K562 (cell line): ENCODE results near the gene ITSN1. TPM values are rescaled to one million over a fixed set of nuclear protein-coding genes. Genes with fewer than 3 reads are reported as not detected.

ENCODE experiments used
- BHLHE40 ChIP-seq: IDR thresholded peaks from 2 replicates; pipeline ENCODE4 v1.6.1; 2011; ENCODE audit warnings: low read length, improper control_type of control experiment
- JUND ChIP-seq, 2 experiments: IDR thresholded peaks; 2 replicates in 1 of 2; 3 replicates in 1 of 2; pipeline ENCODE4 v1.6.1; 2011; ENCODE audit warnings: borderline replicate concordance in 2 of 2, low read depth in 2 of 2, low read length in 2 of 2, improper control_type of control experiment in 1 of 2, missing biosample characterization in 1 of 2, missing genetic modification characterization in 1 of 2, missing genetic modification reagents in 1 of 2
- MBD2 ChIP-seq: sonication (generic); IDR thresholded peaks from 2 replicates; pipeline ENCODE4 v1.6.1; 2016; ENCODE audit warnings: low read depth, borderline replicate concordance
- MGA ChIP-seq: fragments of 450-650 bp; IDR thresholded peaks from 2 replicates; pipeline ENCODE4 v1.6.1; 2016; ENCODE audit warnings: mild to moderate bottlenecking, moderate library complexity
- RBM14 ChIP-seq: fragments of 200-400 bp; formaldehyde crosslinking; IDR thresholded peaks from 2 replicates; pipeline ENCODE4 v1.6.1; 2018; ENCODE audit warnings: low read depth, mild to moderate bottlenecking, low read length, moderate library complexity, borderline replicate concordance; ENCODE audit not compliant: insufficient read depth
- SLC30A9 ChIP-seq: fragments of 250-450 bp; sonication (Bioruptor Pico); IDR thresholded peaks from 2 replicates; pipeline ENCODE4 v1.8.0; 2022; ENCODE audit warnings: mild to moderate bottlenecking, moderate library complexity
- ZNF764 ChIP-seq: fragments of 250-450 bp; sonication (Bioruptor Pico); IDR thresholded peaks from 2 replicates; pipeline ENCODE4 v1.4.0; 2020; ENCODE audit warnings: low read depth, mild to moderate bottlenecking, moderate library complexity
- polyA plus RNA-seq, 8 experiments: library from polyadenylated mRNA; depleted of rRNA in 4 of 8; stranded (reverse) in 5 of 8; unstranded in 3 of 8; fragments of >200 nt; fragmentation: Nextera tagmentation in 2 of 8; fragmentation: Illumina TruSeq in 1 of 8; extraction: Ambion mirVana in 2 of 8; extraction: Trizol in 1 of 8; gene quantifications; 2 replicates each; pipeline versions ENCODE4 v1.2.1 to v1.2.3, GENCODE V29; 2011 to 2014; ENCODE audit warnings: inconsistent platforms in 1 of 8, missing spikeins in 1 of 8
- total RNA-seq, 7 experiments: library from RNA; depleted of rRNA in 6 of 7; stranded (reverse); fragments of >200 nt in 6 of 7; fragmentation: Illumina TruSeq in 2 of 7; extraction: Trizol in 2 of 7; gene quantifications; 2 replicates each; pipeline versions ENCODE4 v1.2.1 to v1.2.3, GENCODE V29; 2011 to 2021; ENCODE audit warnings: low replicate concordance in 1 of 7
- TF ChIP-seq, protein P1 (sequence below), 2 experiments: fragments of 150-350 bp in 1 of 2; IDR thresholded peaks; 2 replicates each; pipeline ENCODE4 v1.6.1; 2012 to 2016; ENCODE audit warnings: low read depth in 2 of 2, low read length in 2 of 2, mild to moderate bottlenecking in 1 of 2, moderate library complexity in 1 of 2
- TF ChIP-seq, protein P2 (sequence below): fragments of 250-450 bp; sonication (Bioruptor Pico); IDR thresholded peaks from 2 replicates; pipeline ENCODE4 v1.8.0; 2021; ENCODE audit warnings: mild to moderate bottlenecking, moderate library complexity

ITSN1 gene
- total and polyA plus RNA-seq, 9 of the 15 experiments (the other 6 are each of a cell fraction or from before 2014, with no cell fraction given), result 1.1 to 12.6 (median 4.8) TPM

DNA sequence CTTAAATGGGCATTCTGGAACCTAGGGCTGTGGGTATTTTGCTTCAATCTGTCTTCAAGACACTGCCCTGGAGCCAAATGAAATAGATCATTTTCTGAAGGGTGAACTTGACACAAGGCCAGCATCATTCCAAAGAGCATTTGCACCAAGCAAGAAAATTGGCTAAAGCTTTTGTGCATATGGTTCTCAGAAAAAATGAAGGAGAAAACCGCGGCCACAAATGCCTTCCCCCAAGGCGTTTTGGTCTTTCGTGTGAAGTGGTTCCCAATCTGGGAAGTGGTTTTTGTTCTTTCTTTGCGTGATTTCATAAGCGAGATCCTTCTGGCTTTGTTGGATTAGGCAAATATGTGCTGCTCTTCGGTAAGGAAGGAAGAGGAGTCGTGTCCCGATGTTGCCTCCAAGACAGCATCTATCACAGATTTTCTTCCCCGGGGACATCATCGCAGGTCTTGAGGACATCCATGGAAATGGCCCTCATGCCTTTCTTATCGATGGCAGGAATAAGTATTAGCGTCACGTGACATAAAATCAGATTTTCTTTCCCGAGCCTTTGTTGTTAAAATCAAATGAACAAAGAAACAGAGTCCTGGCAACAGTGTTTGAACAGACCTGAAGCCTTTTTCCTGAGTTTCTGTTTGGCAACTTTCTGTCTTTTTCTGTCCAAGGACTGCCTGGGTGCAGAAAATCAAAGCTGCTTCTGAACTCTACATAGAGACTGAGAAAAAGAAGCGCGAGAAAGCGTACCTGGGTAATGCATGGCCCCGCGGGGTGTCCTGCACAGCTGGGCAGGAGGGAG lies 242.3 kb downstream of the ITSN1 start (continued):
- TF ChIP-seq MGA (no peak), BHLHE40 (0 out of 2 replicates have a peak, but pooled peaks have one; percentile 10), RBM14 (no peak), JUND (IDR thresholded peaks at IDR 0.05; ENCODE audit: borderline replicate concordance, low read depth, low read length) (no peak), JUND (tag; IDR thresholded peaks at IDR 0.05; ENCODE audit: borderline replicate concordance, low read depth, low read length) (no peak), ZNF764 (CRISPR knock-in tag) (no peak), MBD2 (no peak), SLC30A9 (no peak)
- TF ChIP-seq, protein P1, sequence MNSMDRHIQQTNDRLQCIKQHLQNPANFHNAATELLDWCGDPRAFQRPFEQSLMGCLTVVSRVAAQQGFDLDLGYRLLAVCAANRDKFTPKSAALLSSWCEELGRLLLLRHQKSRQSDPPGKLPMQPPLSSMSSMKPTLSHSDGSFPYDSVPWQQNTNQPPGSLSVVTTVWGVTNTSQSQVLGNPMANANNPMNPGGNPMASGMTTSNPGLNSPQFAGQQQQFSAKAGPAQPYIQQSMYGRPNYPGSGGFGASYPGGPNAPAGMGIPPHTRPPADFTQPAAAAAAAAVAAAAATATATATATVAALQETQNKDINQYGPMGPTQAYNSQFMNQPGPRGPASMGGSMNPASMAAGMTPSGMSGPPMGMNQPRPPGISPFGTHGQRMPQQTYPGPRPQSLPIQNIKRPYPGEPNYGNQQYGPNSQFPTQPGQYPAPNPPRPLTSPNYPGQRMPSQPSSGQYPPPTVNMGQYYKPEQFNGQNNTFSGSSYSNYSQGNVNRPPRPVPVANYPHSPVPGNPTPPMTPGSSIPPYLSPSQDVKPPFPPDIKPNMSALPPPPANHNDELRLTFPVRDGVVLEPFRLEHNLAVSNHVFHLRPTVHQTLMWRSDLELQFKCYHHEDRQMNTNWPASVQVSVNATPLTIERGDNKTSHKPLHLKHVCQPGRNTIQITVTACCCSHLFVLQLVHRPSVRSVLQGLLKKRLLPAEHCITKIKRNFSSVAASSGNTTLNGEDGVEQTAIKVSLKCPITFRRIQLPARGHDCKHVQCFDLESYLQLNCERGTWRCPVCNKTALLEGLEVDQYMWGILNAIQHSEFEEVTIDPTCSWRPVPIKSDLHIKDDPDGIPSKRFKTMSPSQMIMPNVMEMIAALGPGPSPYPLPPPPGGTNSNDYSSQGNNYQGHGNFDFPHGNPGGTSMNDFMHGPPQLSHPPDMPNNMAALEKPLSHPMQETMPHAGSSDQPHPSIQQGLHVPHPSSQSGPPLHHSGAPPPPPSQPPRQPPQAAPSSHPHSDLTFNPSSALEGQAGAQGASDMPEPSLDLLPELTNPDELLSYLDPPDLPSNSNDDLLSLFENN (IDR thresholded peaks at IDR 0.05; ENCODE audit: low read depth in 2 of 2, low read length in 2 of 2), result no peak
- TF ChIP-seq, protein P2, sequence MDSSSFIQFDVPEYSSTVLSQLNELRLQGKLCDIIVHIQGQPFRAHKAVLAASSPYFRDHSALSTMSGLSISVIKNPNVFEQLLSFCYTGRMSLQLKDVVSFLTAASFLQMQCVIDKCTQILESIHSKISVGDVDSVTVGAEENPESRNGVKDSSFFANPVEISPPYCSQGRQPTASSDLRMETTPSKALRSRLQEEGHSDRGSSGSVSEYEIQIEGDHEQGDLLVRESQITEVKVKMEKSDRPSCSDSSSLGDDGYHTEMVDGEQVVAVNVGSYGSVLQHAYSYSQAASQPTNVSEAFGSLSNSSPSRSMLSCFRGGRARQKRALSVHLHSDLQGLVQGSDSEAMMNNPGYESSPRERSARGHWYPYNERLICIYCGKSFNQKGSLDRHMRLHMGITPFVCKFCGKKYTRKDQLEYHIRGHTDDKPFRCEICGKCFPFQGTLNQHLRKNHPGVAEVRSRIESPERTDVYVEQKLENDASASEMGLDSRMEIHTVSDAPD (CRISPR knock-in tag), result no peak
